T-cell (primary cell): ENCODE data around the gene ROR2. TPM values are rescaled to one million over a fixed set of nuclear protein-coding genes. Genes with fewer than 3 reads are reported as not detected.

Experiments used
- ATAC-seq, 4 experiments: fragments of 200-7000 bp in 3 of 4; fragments of 150-1000 bp in 1 of 4; cut with Tn5 transposase; replicated peaks in 1 of 4; 1 replicate in 3 of 4; 2 replicates in 1 of 4; pipeline ENCODE4 v1.10.0; 2021; ENCODE audit warnings: moderate library complexity in 3 of 4, mild to moderate bottlenecking in 2 of 4, moderate number of reproducible peaks in 1 of 4
- CTCF ChIA-PET, 2 donors: fragments of 300-600 bp; sonication (Branson Sonifier 250); formaldehyde crosslinking; loops; one replicate each; lab custom pipeline; 2022; ENCODE audit warnings: antibody characterized with exemption in 2 of 2; lab: Charles Lee
- POLR2A ChIA-PET, 2 donors: fragments of 300-600 bp; sonication (Branson Sonifier 250); formaldehyde crosslinking; loops; one replicate each; lab custom pipeline; 2022; ENCODE audit warnings: antibody characterized with exemption in 2 of 2; lab: Charles Lee
- DNase-seq, 35 experiments: peaks; one replicate each; pipeline versions ENCODE4 v3.0.0 to v3.0.0-alpha.2; 2013 to 2023
- H3K27ac ChIP-seq: one replicate; pipeline ENCODE4 v1.5.1; 2013; ENCODE audit warnings: low read length
- H3K27me3 ChIP-seq, 2 experiments: replicated peaks in 1 of 2; 1 replicate in 1 of 2; 2 replicates in 1 of 2; pipeline versions ENCODE4 v1.6.1 to v1.7.0; 2013; ENCODE audit warnings: low read length in 1 of 2, mixed read lengths in 1 of 2; ENCODE audit not compliant: control insufficient read depth in 2 of 2, insufficient read depth in 2 of 2; ENCODE audit errors: extremely low read depth in 1 of 2
- H3K36me3 ChIP-seq, 2 donors: 1 replicate in 1 of 2; 2 replicates in 1 of 2; pipeline versions ENCODE4 v1.6.1 to v1.7.0; 2013; ENCODE audit warnings: low read length in 1 of 2; ENCODE audit not compliant: control insufficient read depth in 2 of 2, insufficient read depth in 1 of 2; ENCODE audit errors: extremely low read depth in 1 of 2
- H3K4me1 ChIP-seq, 2 experiments: 1 replicate in 1 of 2; 2 replicates in 1 of 2; pipeline versions ENCODE4 v1.6.1 to v1.7.0; 2013; ENCODE audit warnings: low read length in 2 of 2, mixed read lengths in 1 of 2; ENCODE audit not compliant: insufficient read depth in 2 of 2, control insufficient read depth in 1 of 2; ENCODE audit errors: extremely low read depth in 1 of 2
- H3K4me3 ChIP-seq, 2 donors: 1 replicate in 1 of 2; 2 replicates in 1 of 2; pipeline versions ENCODE4 v1.5.1 to v1.7.0; 2013; ENCODE audit warnings: mild to moderate bottlenecking in 2 of 2, low read length in 1 of 2, moderate library complexity in 1 of 2; ENCODE audit not compliant: control insufficient read depth in 1 of 2; ENCODE audit errors: extremely low read depth in 1 of 2
- H3K9me3 ChIP-seq: 2 replicates; pipeline ENCODE4 v1.7.0; 2013
- H3K27ac Mint-ChIP-seq, 2 donors: one replicate each; pipeline ENCODE4 v1.8.0; 2020 to 2021; ENCODE audit warnings: mild to moderate bottlenecking in 2 of 2, mixed read lengths in 2 of 2
- H3K27me3 Mint-ChIP-seq, 2 donors: one replicate each; pipeline ENCODE4 v1.8.0; 2021 to 2022; ENCODE audit warnings: mixed read lengths in 2 of 2
- H3K36me3 Mint-ChIP-seq: one replicate; pipeline ENCODE4 v1.8.0; 2021; ENCODE audit warnings: mixed read lengths
- H3K4me1 Mint-ChIP-seq, 3 donors: one replicate each; pipeline ENCODE4 v1.8.0; 2020 to 2022; ENCODE audit warnings: mixed read lengths in 3 of 3, mild to moderate bottlenecking in 1 of 3
- H3K4me3 Mint-ChIP-seq, 3 donors: one replicate each; pipeline ENCODE4 v1.8.0; 2020 to 2022; ENCODE audit warnings: mild to moderate bottlenecking in 3 of 3, mixed read lengths in 3 of 3, moderate library complexity in 3 of 3
- H3K9me3 Mint-ChIP-seq, 3 donors: one replicate each; pipeline ENCODE4 v1.8.0; 2020 to 2022; ENCODE audit warnings: mixed read lengths in 3 of 3
- WGBS: methylation state at CpG from one replicate; pipeline ENCODE4 v1.1.5; 2013; ENCODE audit warnings: missing lambda C conversion rate; ENCODE audit not compliant: insufficient coverage; 5-methylcytosine and 5-hydroxymethylcytosine counted together
- total RNA-seq, 35 experiments: library from RNA in 6 of 35; stranded (reverse) in 6 of 35; fragments of 120-200 nt in 1 of 35; gene quantifications; one replicate each; pipeline versions ENCODE4 v1.2.1 to v1.2.4 and lab custom pipeline; 2013 to 2026

Gene ROR2
- total RNA-seq, 5 donors from 2014 or later (not counting 1 experiment from before 2014, with no cell fraction given) = 0.07 to 0.28 (median 0.15) TPM; not detected in 1

DNA sequence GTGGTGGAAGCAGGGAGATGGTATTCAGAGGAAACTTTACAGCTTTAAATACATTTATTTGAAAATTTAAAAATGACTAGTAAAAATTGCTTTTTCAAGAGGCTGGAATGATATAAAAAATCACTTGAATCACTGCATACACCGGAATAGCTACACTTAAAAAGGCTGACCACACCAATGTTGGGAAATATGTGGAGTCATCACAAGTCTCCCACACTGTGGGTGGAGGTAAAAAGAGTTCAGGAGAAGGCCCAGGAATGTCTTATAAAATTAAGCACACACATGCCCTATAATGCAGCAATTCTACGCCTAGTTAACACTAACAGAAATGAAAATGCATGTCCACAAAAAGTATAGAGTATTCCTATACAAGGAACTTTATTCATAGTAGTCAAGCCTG lies 198.1 kb downstream of the ROR2 start:
- peaks cover 0 to 10% of the 10 kb centered on the region in 2 experiments for H3K27me3 ChIP-seq
- WGBS = no CpG with 5 or more reads among the region's 2 CpGs
- ATAC-seq = no peak
- CTCF ChIA-PET = no interaction called here
- no peak overlapping the region for H3K4me3 ChIP-seq
- Mint-ChIP-seq H3K4me1 (no peaks in the 10 kb centered on the region), H3K27ac (no peak overlapping the region), H3K36me3 (no peaks in the 10 kb centered on the region), H3K9me3 (no peaks in the 10 kb centered on the region), H3K4me3 (no peak overlapping the region), H3K27me3 (peaks cover 11 to 18% of the 10 kb centered on the region in 2 donors)
- no peaks in the 10 kb centered on the region for H3K9me3 ChIP-seq
- no peaks in the 10 kb centered on the region for H3K36me3 ChIP-seq
- H3K27ac ChIP-seq = no peak overlapping the region
- H3K4me1 ChIP-seq = no peaks in the 10 kb centered on the region
- DNase-seq = no peak
- POLR2A ChIA-PET = no interaction called here

- no peak overlapping the region for H3K27ac ChIP-seq
- no peak overlapping the region for H3K27ac Mint-ChIP-seq
- no peak overlapping the region for H3K4me3 Mint-ChIP-seq
- DNase-seq (no peak), ATAC-seq (no peak)
- CTCF ChIA-PET = no interaction called here
- H3K27me3 Mint-ChIP-seq = peaks cover 15 to 18% of the 10 kb centered on the region in 2 donors
- H3K36me3 Mint-ChIP-seq = no peaks in the 10 kb centered on the region
- 80% methylated on average over 2 of the region's 6 CpGs for WGBS
- POLR2A ChIA-PET = no interaction called here
- H3K9me3 Mint-ChIP-seq = no peaks in the 10 kb centered on the region
- H3K4me3 ChIP-seq = no peak overlapping the region
- peaks cover 0 to 14% of the 10 kb centered on the region in 2 experiments for H3K27me3 ChIP-seq
- no peaks in the 10 kb centered on the region for H3K36me3 ChIP-seq
- no peaks in the 10 kb centered on the region for H3K9me3 ChIP-seq
- H3K4me1 ChIP-seq = no peaks in the 10 kb centered on the region
- H3K4me1 Mint-ChIP-seq = no peaks in the 10 kb centered on the region
Measured at GRCh38 chr9:91750343-91750742, 199.7 kb downstream of the ROR2 start.

DNA sequence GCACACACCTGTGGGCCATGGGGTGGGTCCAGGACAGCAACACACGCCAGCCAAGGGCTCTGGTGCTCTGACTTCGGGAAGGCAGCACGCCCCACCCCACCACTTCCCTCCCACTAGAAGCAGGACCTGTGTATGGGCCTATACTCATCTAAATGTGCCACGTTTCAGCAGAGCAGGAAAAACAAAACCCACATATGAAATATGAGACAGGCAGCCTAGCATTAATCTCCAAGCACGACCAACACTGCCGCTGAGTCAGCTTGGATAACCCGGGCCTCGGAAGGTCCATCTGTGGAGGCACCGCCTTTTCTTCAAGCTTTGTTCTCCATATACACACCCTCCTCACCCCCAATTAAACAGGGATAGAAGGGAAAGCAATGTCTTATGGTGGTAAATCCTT lies 203.1 kb downstream of the ROR2 start:
- Mint-ChIP-seq H3K36me3 (no peaks in the 10 kb centered on the region), H3K27ac (no peak overlapping the region), H3K27me3 (peaks cover 15 to 29% of the 10 kb centered on the region in 2 donors), H3K4me3 (no peak overlapping the region), H3K9me3 (no peaks in the 10 kb centered on the region), H3K4me1 (no peaks in the 10 kb centered on the region)
- 39% methylated on average over 4 of the region's 9 CpGs for WGBS
- ChIA-PET POLR2A (no interaction called here), CTCF (interaction anchor here in 1 of 2 donors (0.6 kb wide), 1 partner anchor 12 kb away, joined by 6 read pairs; no protein-coding TSS in a partner anchor)
- Histone ChIP-seq H3K36me3 (no peaks in the 10 kb centered on the region), H3K27me3 (peaks cover 0 to 15% of the 10 kb centered on the region in 2 experiments), H3K4me3 (no peak overlapping the region), H3K9me3 (no peaks in the 10 kb centered on the region), H3K4me1 (no peaks in the 10 kb centered on the region), H3K27ac (no peak overlapping the region)
- DNase-seq (no peak), ATAC-seq (no peak)

DNA sequence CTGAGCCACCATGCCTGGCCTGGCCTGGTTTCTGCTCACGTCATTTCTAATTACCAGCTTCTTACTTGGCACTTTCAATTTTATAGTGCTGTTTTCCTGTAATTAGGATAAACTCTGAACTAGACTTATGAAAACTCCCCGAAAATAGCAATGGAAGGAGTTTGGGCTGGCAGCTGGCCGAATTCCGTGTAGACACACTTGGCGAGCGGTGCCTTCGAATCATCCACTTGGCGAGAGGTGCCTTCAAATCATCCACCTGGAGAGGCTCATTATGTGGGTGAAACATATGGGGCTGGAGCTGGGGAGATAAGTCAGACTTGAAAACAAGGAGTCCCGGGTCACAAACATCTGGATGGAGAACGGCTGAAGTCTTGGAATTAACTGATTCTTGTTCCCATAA lies 203.7 kb downstream of the ROR2 start:
- POLR2A ChIA-PET = no interaction called here
- Histone ChIP-seq H3K27me3 (peaks cover 0 to 15% of the 10 kb centered on the region in 2 experiments), H3K9me3 (no peaks in the 10 kb centered on the region), H3K4me1 (no peaks in the 10 kb centered on the region), H3K4me3 (no peak overlapping the region), H3K27ac (no peak overlapping the region), H3K36me3 (no peaks in the 10 kb centered on the region)
- DNase-seq = no peak
- no peak for ATAC-seq
- Mint-ChIP-seq H3K4me3 (no peak overlapping the region), H3K27me3 (peaks cover 15 to 29% of the 10 kb centered on the region in 2 donors), H3K9me3 (no peaks in the 10 kb centered on the region), H3K4me1 (no peaks in the 10 kb centered on the region), H3K27ac (no peak overlapping the region), H3K36me3 (no peaks in the 10 kb centered on the region)
- CTCF ChIA-PET = no interaction called here
- WGBS = no CpG with 5 or more reads among the region's 10 CpGs

DNA sequence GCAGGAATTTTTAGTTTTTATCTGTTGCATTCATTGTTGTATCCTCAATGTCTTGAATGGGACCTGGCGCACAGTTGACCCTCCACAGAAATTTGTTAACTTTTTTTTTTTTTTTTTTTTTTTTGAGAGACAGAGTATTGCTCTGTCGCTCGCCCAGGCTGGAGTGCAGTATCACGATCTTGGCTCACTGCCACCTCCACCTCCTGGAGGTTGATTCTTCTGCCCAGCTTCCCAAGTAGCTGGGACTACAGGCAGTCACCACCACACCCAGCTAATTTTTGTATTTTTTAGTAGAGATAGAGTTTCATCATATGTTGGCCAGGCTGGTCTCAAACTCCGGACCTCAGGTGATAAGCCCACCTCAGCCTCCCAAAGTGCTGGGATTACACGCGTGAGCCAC lies 205.9 kb downstream of the ROR2 start:
- Histone ChIP-seq H3K27me3 (peaks cover 0 to 15% of the 10 kb centered on the region in 2 experiments), H3K4me1 (no peaks in the 10 kb centered on the region), H3K36me3 (no peaks in the 10 kb centered on the region), H3K27ac (no peak overlapping the region), H3K4me3 (no peak overlapping the region), H3K9me3 (no peaks in the 10 kb centered on the region)
- ChIA-PET CTCF (no interaction called here), POLR2A (no interaction called here)
- no peaks in the 10 kb centered on the region for H3K9me3 Mint-ChIP-seq
- no peak overlapping the region for H3K4me3 Mint-ChIP-seq
- ATAC-seq (no peak), DNase-seq (no peak)
- no peak overlapping the region for H3K27ac Mint-ChIP-seq
- H3K4me1 Mint-ChIP-seq = no peaks in the 10 kb centered on the region
- H3K36me3 Mint-ChIP-seq = no peaks in the 10 kb centered on the region
- no CpG with 5 or more reads among the region's 7 CpGs for WGBS
- H3K27me3 Mint-ChIP-seq = peaks cover 13 to 20% of the 10 kb centered on the region in 2 donors

GRCh38 chr9:91741522-91741921 lies 208.5 kb downstream of the ROR2 start:
- POLR2A ChIA-PET = no interaction called here
- peaks cover 0 to 17% of the 10 kb centered on the region in 2 experiments for H3K27me3 ChIP-seq
- no peak overlapping the region for H3K4me3 ChIP-seq
- no peak overlapping the region for H3K27ac Mint-ChIP-seq
- H3K9me3 Mint-ChIP-seq = no peaks in the 10 kb centered on the region
- ATAC-seq = no peak
- CTCF ChIA-PET = no interaction called here
- H3K36me3 Mint-ChIP-seq = no peaks in the 10 kb centered on the region
- no peaks in the 10 kb centered on the region for H3K4me1 Mint-ChIP-seq
- H3K4me3 Mint-ChIP-seq = no peak overlapping the region
- DNase-seq = no peak
- H3K36me3 ChIP-seq = no peaks in the 10 kb centered on the region
- H3K4me1 ChIP-seq = no peaks in the 10 kb centered on the region
- peaks cover 16 to 19% of the 10 kb centered on the region in 2 donors for H3K27me3 Mint-ChIP-seq
- no peak overlapping the region for H3K27ac ChIP-seq
- no peaks in the 10 kb centered on the region for H3K9me3 ChIP-seq

DNA sequence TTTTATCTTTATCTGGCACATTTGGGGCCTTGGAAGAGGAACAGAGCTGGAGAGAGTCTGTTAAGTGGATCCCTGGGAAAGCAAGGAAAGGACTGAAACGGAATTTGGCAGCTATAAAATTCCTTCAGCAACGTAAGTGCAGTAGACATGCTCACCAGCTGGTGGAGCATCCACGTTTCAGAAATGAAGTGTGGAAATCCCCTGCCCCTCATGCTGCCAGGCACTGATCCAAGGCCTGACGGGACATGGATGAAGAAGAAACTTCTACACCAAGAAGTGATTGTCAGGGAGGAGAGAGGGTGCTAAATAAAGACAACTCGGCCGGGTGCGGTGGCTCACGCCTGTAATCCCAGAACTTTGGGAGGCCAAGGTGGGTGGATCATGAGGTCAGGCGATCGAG lies 209.3 kb downstream of the ROR2 start:
- 50% methylated on average over 2 of the region's 10 CpGs for WGBS
- CTCF ChIA-PET = interaction anchor here in 1 of 2 donors (0.6 kb wide), 1 partner anchor 49 kb away, joined by 3 read pairs; no protein-coding TSS in a partner anchor
- no peaks in the 10 kb centered on the region for H3K9me3 Mint-ChIP-seq
- H3K27ac ChIP-seq = no peak overlapping the region
- no peaks in the 10 kb centered on the region for H3K9me3 ChIP-seq
- peaks cover 0 to 16% of the 10 kb centered on the region in 2 experiments for H3K27me3 ChIP-seq
- peaks cover 18 to 23% of the 10 kb centered on the region in 2 donors for H3K27me3 Mint-ChIP-seq
- POLR2A ChIA-PET = no interaction called here
- ATAC-seq = no peak
- no peaks in the 10 kb centered on the region for H3K4me1 ChIP-seq
- no peak overlapping the region for H3K4me3 ChIP-seq
- no peaks in the 10 kb centered on the region for H3K36me3 ChIP-seq
- H3K4me3 Mint-ChIP-seq = no peak overlapping the region
- H3K36me3 Mint-ChIP-seq = no peaks in the 10 kb centered on the region
- no peaks in the 10 kb centered on the region for H3K4me1 Mint-ChIP-seq
- no peak for DNase-seq
- no peak overlapping the region for H3K27ac Mint-ChIP-seq
